Rectal smooth muscle tissue (tissue), 1 donor: ENCODE measurements around the gene COA1.
"Not testable (repeated sequence)": the region's sequence is repeated elsewhere in the genome, so short reads cannot be mapped to it uniquely, and the experiment has no call there.

Source experiments
- H3K27ac ChIP-seq: one replicate; pipeline ENCODE4 v1.7.0; 2013; ENCODE audit warnings: low read depth, low read length, inconsistent platforms
- H3K27me3 ChIP-seq: one replicate; pipeline ENCODE4 v1.7.0; 2013; ENCODE audit warnings: low read length; ENCODE audit not compliant: control insufficient read depth, insufficient read depth
- H3K36me3 ChIP-seq: one replicate; pipeline ENCODE4 v1.7.0; 2013; ENCODE audit warnings: low read length; ENCODE audit not compliant: control insufficient read depth, insufficient read depth
- H3K4me1 ChIP-seq: one replicate; pipeline ENCODE4 v1.7.0; 2013; ENCODE audit warnings: low read length; ENCODE audit not compliant: control insufficient read depth, insufficient read depth
- H3K4me3 ChIP-seq: one replicate; pipeline ENCODE4 v1.7.0; 2013; ENCODE audit warnings: low read length
- H3K9ac ChIP-seq: one replicate; pipeline ENCODE4 v1.7.0; 2013; ENCODE audit warnings: low read length

COA1 gene

GRCh38 chr7:43734575-43735332 lies 5.4 kb upstream of the COA1 start:
- not testable (repeated sequence) for H3K36me3 ChIP-seq, H3K27ac ChIP-seq, H3K4me3 ChIP-seq, H3K27me3 ChIP-seq, H3K9ac ChIP-seq, H3K4me1 ChIP-seq

- H3K4me1 ChIP-seq, H3K36me3 ChIP-seq, H3K9ac ChIP-seq, H3K4me3 ChIP-seq, H3K27ac ChIP-seq, H3K27me3 ChIP-seq: not testable (repeated sequence)
These were observed 2.2 kb upstream of the COA1 start for GRCh38 chr7:43731494-43731893.

GRCh38 chr7:43729924-43730248 lies 563 bp upstream of the COA1 start:
- H3K4me3 ChIP-seq = peak overlapping the region; percentile 73
- H3K9ac ChIP-seq = no peak overlapping the region
- H3K27me3 ChIP-seq = no peaks in the 10 kb centered on the region
- H3K27ac ChIP-seq = peak overlapping the region; percentile 81
- no peaks in the 10 kb centered on the region for H3K36me3 ChIP-seq
- H3K4me1 ChIP-seq = peaks cover 4% of the 10 kb centered on the region

GRCh38 chr7:43727494-43727893 lies 1.8 kb downstream of the COA1 start:
- Histone ChIP-seq H3K4me3 (no peak overlapping the region), H3K9ac (no peak overlapping the region), H3K36me3 (no peaks in the 10 kb centered on the region), H3K27ac (no peak overlapping the region), H3K4me1 (peaks cover 8% of the 10 kb centered on the region), H3K27me3 (no peaks in the 10 kb centered on the region)

GRCh38 chr7:43727003-43727402 lies 2.3 kb downstream of the COA1 start:
- Histone ChIP-seq H3K4me1 (peaks cover 8% of the 10 kb centered on the region), H3K27ac (no peak overlapping the region), H3K27me3 (no peaks in the 10 kb centered on the region), H3K4me3 (no peak overlapping the region), H3K9ac (no peak overlapping the region), H3K36me3 (no peaks in the 10 kb centered on the region)

GRCh38 chr7:43726466-43726865 lies 2.9 kb downstream of the COA1 start:
- H3K27me3 ChIP-seq = no peaks in the 10 kb centered on the region
- no peak overlapping the region for H3K4me3 ChIP-seq
- H3K27ac ChIP-seq = no peak overlapping the region
- no peak overlapping the region for H3K9ac ChIP-seq
- peaks cover 8% of the 10 kb centered on the region for H3K4me1 ChIP-seq
- H3K36me3 ChIP-seq = no peaks in the 10 kb centered on the region

GRCh38 chr7:43725251-43725650 lies 4.1 kb downstream of the COA1 start:
- Histone ChIP-seq H3K27ac (no peak overlapping the region), H3K9ac (no peak overlapping the region), H3K36me3 (no peaks in the 10 kb centered on the region), H3K4me3 (no peak overlapping the region), H3K4me1 (peaks cover 8% of the 10 kb centered on the region), H3K27me3 (no peaks in the 10 kb centered on the region)

GRCh38 chr7:43723007-43723341 lies 6.3 kb downstream of the COA1 start:
- H3K4me3 ChIP-seq = no peak overlapping the region
- H3K27ac ChIP-seq = no peak overlapping the region
- H3K4me1 ChIP-seq = peaks cover 4% of the 10 kb centered on the region
- H3K9ac ChIP-seq = no peak overlapping the region
- H3K36me3 ChIP-seq = no peaks in the 10 kb centered on the region
- H3K27me3 ChIP-seq = no peaks in the 10 kb centered on the region

GRCh38 chr7:43721193-43721806 lies 8.0 kb downstream of the COA1 start:
- Histone ChIP-seq H3K4me1 (peaks cover 4% of the 10 kb centered on the region), H3K4me3 (no peak overlapping the region), H3K36me3 (no peaks in the 10 kb centered on the region), H3K27ac (no peak overlapping the region), H3K27me3 (no peaks in the 10 kb centered on the region), H3K9ac (no peak overlapping the region)

GRCh38 chr7:43716598-43716997 lies 12.7 kb downstream of the COA1 start:
- Histone ChIP-seq H3K27me3 (no peaks in the 10 kb centered on the region), H3K4me3 (no peak overlapping the region), H3K36me3 (no peaks in the 10 kb centered on the region), H3K4me1 (no peaks in the 10 kb centered on the region), H3K27ac (no peak overlapping the region), H3K9ac (no peak overlapping the region)

GRCh38 chr7:43715966-43716365 lies 13.4 kb downstream of the COA1 start:
- not testable (repeated sequence) for H3K36me3 ChIP-seq, H3K4me3 ChIP-seq, H3K9ac ChIP-seq, H3K4me1 ChIP-seq, H3K27ac ChIP-seq, H3K27me3 ChIP-seq

GRCh38 chr7:43711503-43711902 lies 17.8 kb downstream of the COA1 start:
- no peak overlapping the region for H3K27ac ChIP-seq
- no peak overlapping the region for H3K9ac ChIP-seq
- H3K4me3 ChIP-seq = no peak overlapping the region
- H3K36me3 ChIP-seq = no peaks in the 10 kb centered on the region
- no peaks in the 10 kb centered on the region for H3K27me3 ChIP-seq
- H3K4me1 ChIP-seq = no peaks in the 10 kb centered on the region

- H3K4me1 ChIP-seq, H3K36me3 ChIP-seq, H3K27ac ChIP-seq, H3K27me3 ChIP-seq, H3K9ac ChIP-seq, H3K4me3 ChIP-seq: not testable (repeated sequence)
These were observed 21.3 kb downstream of the COA1 start for GRCh38 chr7:43708055-43708454.
